HepG2 (cell line): ENCODE results near the gene TRAK1. TPM values are rescaled to one million over a fixed set of nuclear protein-coding genes. Genes with fewer than 3 reads are reported as not detected.

ENCODE experiments used
- ATAC-seq: fragments of 200-7000 bp; cut with Tn5 transposase; 3 replicates; pipeline ENCODE4 v1.9.1; 2020; ENCODE audit warnings: mild to moderate bottlenecking, moderate library complexity
- BruUV-seq: library from RNA; stranded (reverse); fragments of 400-500 nt; replicated peaks from 2 replicates; lab custom pipeline; 2021; lab: Mats Ljungman, UMichigan
- CTCF ChIA-PET: fragments of 300-600 bp; formaldehyde crosslinking; extraction: SDS; loops from one replicate; lab custom pipeline; 2021; ENCODE audit warnings: low total read pairs, inconsistent platforms, low intra/inter-chr PET ratio; lab: Yijun Ruan, JAX
- POLR2A ChIA-PET: fragments of 350-600 bp; sonication (Branson Sonifier 250); formaldehyde crosslinking; loops from one replicate; lab custom pipeline; 2020; ENCODE audit warnings: antibody characterized with exemption, inconsistent platforms; lab: Yijun Ruan, JAX
- DNase-seq: peaks from one replicate; pipeline ENCODE4 v3.0.0-alpha.2; 2015; ENCODE audit warnings: low spot score
- FAIRE-seq: peaks from 3 replicates; lab custom pipeline; 2011; peaks lifted over from hg19 to GRCh38; lab: Jason Lieb, UNC
- H2AFZ ChIP-seq: one replicate; pipeline ENCODE4 v1.6.1; 2011; ENCODE audit warnings: low read length, inconsistent platforms
- H3K27ac ChIP-seq: fragments of 300-600 bp; 3 replicates; pipeline ENCODE4 v1.8.0; 2011; ENCODE audit warnings: mixed run types, mild to moderate bottlenecking, mixed read lengths, low read length, inconsistent platforms; ENCODE audit not compliant: insufficient read depth; ENCODE audit errors: extremely low read length
- H3K27me3 ChIP-seq, 2 experiments: fragments of 200-600 bp in 1 of 2; 2 replicates in 1 of 2; 3 replicates in 1 of 2; pipeline versions ENCODE4 v1.6.0 to v1.8.0; 2011; ENCODE audit warnings: low read length in 2 of 2, mild to moderate bottlenecking in 2 of 2, moderate library complexity in 2 of 2, inconsistent platforms in 1 of 2; ENCODE audit not compliant: insufficient read depth in 2 of 2, control insufficient read depth in 1 of 2
- H3K36me3 ChIP-seq, 2 experiments: fragments of 200-600 bp in 1 of 2; replicated peaks in 1 of 2; 2 replicates in 1 of 2; 3 replicates in 1 of 2; pipeline versions ENCODE4 v1.5.1 to v1.8.0; 2011; ENCODE audit warnings: low read length in 2 of 2, inconsistent platforms in 1 of 2; ENCODE audit not compliant: insufficient read depth in 2 of 2, control insufficient read depth in 1 of 2
- H3K4me1 ChIP-seq: 2 replicates; pipeline ENCODE4 v1.5.1; 2012; ENCODE audit warnings: low read length, inconsistent platforms; ENCODE audit not compliant: insufficient read depth
- H3K4me2 ChIP-seq: 2 replicates; pipeline ENCODE4 v1.6.0; 2011; ENCODE audit warnings: low read depth, low read length, inconsistent platforms
- H3K4me3 ChIP-seq, 3 experiments: fragments of 200-600 bp in 1 of 3; sonication (generic), shearing (Covaris generic) in 1 of 3; replicated peaks in 1 of 3; 2 replicates each; pipeline ENCODE4 v1.5.1; 2011 to 2016; ENCODE audit warnings: low read length in 3 of 3, inconsistent platforms in 2 of 3, low read depth in 2 of 3, mild to moderate bottlenecking in 2 of 3, control low read depth in 1 of 3, mixed read lengths in 1 of 3; ENCODE audit not compliant: insufficient read depth in 1 of 3
- H3K79me2 ChIP-seq: one replicate; pipeline ENCODE4 v1.6.1; 2011; ENCODE audit warnings: low read length, inconsistent platforms; ENCODE audit not compliant: insufficient read depth
- H3K9ac ChIP-seq: 2 replicates; pipeline ENCODE4 v1.6.0; 2011; ENCODE audit warnings: mild to moderate bottlenecking, low read depth, low read length, inconsistent platforms; ENCODE audit not compliant: insufficient read depth
- H3K9me3 ChIP-seq: 2 replicates; pipeline ENCODE4 v1.5.1; 2012; ENCODE audit warnings: mild to moderate bottlenecking, low read length
- H4K20me1 ChIP-seq: 2 replicates; pipeline ENCODE4 v1.6.0; 2011; ENCODE audit warnings: inconsistent platforms, mild to moderate bottlenecking, low read length, moderate library complexity; ENCODE audit not compliant: insufficient read depth
- REPIN1 ChIP-seq: sonication (generic); formaldehyde crosslinking; IDR thresholded peaks from 2 replicates; pipeline ENCODE4 v1.8.0; 2022; ENCODE audit warnings: missing genetic modification reagents, low read depth, mild to moderate bottlenecking, borderline replicate concordance
- SNAPC4 ChIP-seq: sonication (generic); formaldehyde crosslinking; IDR thresholded peaks from 2 replicates; pipeline ENCODE4 v1.4.0; 2020; ENCODE audit warnings: mild to moderate bottlenecking, missing genetic modification reagents
- ZBTB21 ChIP-seq: sonication (generic); formaldehyde crosslinking; IDR thresholded peaks from 2 replicates; pipeline ENCODE4 v1.4.0; 2020; ENCODE audit warnings: missing genetic modification reagents
- ZNF260 ChIP-seq: sonication (generic); formaldehyde crosslinking; IDR thresholded peaks from 2 replicates; pipeline ENCODE4 v1.4.0; 2020; ENCODE audit warnings: missing genetic modification reagents, low read depth, mild to moderate bottlenecking, borderline replicate concordance
- WGBS: methylation state at CpG from one replicate; pipeline ENCODE4 v1.1.6; 2017; ENCODE audit warnings: low lambda C conversion rate; 5-methylcytosine and 5-hydroxymethylcytosine counted together
- in situ Hi-C: cut with HindIII; loops from 2 replicates; pipeline ENCODE4 v1.10.0; 2017; ENCODE audit warnings: low pct_unique_long_range_greater_than_20kb; ENCODE audit not compliant: extremely low pct_ligation_motif_present
- intact Hi-C: fragments of 100-400 bp; cut with micrococcal nuclease; formaldehyde crosslinking; loops from one replicate; pipeline ENCODE4 v1.10.0; 2022; ENCODE audit not compliant: unreplicated experiment
- polyA plus RNA-seq, 8 experiments: library from polyadenylated mRNA; depleted of rRNA in 3 of 8; stranded (reverse) in 7 of 8; unstranded in 1 of 8; fragments of >200 nt; fragmentation: Illumina TruSeq in 4 of 8; extraction: Trizol in 4 of 8; gene quantifications; 2 replicates each; pipeline versions ENCODE4 v1.2.1 to v1.2.3, GENCODE V29; 2011 to 2016; ENCODE audit warnings: low read depth in 4 of 8, missing spikeins in 1 of 8, mixed read lengths in 1 of 8; ENCODE audit not compliant: insufficient read depth in 1 of 8
- total RNA-seq, 5 experiments: library from RNA; depleted of rRNA; stranded (reverse); fragments of >200 nt; fragmentation: Illumina TruSeq; extraction: Trizol; gene quantifications; 2 replicates each; pipeline ENCODE4 v1.2.3, GENCODE V29; 2016; ENCODE audit warnings: low read depth in 1 of 5

Gene TRAK1
- total and polyA plus RNA-seq, 2 of the 13 experiments (the other 11 are each of a cell fraction or from before 2014, with no cell fraction given), result 20.5 to 46.6 TPM

GRCh38 chr3:42174679-42175385 lies 83.7 kb downstream of the TRAK1 start (continued):
- no peak for TF ChIP-seq SNAPC4 (CRISPR knock-in tag)

GRCh38 chr3:42175386-42176240 lies 84.5 kb downstream of the TRAK1 start:
- Histone ChIP-seq H3K4me1 (peaks cover 51% of the 10 kb centered on the region), H3K79me2 (peaks cover 54% of the 10 kb centered on the region), H3K27ac (no peak overlapping the region), H3K9ac (no peak overlapping the region), H3K36me3 (peaks cover 10 to 19% of the 10 kb centered on the region in 2 experiments; a peak in 4 of 5 replicates), H3K27me3 (no peaks in the 10 kb centered on the region), H4K20me1 (peaks cover 11% of the 10 kb centered on the region; the same call in 1 of the 2 replicates), H2AFZ (no peak overlapping the region), H3K4me2 (no peak overlapping the region), H3K9me3 (no peaks in the 10 kb centered on the region), H3K4me3 (no peak overlapping the region)
- 86% methylated on average over 9 of the region's 9 CpGs for WGBS
- no peak for ATAC-seq
- BruUV-seq, result no TSS peak
- intact Hi-C loops (loop anchor here (5.0 kb wide), 1 partner anchor 58 kb away; no protein-coding TSS in a partner anchor), in situ Hi-C loops (loop anchor here (25.0 kb wide), 1 partner anchor 163 kb away; no protein-coding TSS in a partner anchor)
- no peak for DNase-seq
- ChIA-PET CTCF (no interaction called here), POLR2A (interaction anchor here (1.3 kb wide), 1 partner anchor 45 kb away, joined by 3 read pairs; no protein-coding TSS in a partner anchor)
- no peak for TF ChIP-seq ZBTB21 (CRISPR knock-in tag)
- TF ChIP-seq REPIN1 (CRISPR knock-in tag), result no peak
- TF ChIP-seq ZNF260, result no peak
- FAIRE-seq, result no peak
